Measurements from ENCODE around the gene MCOLN1.

GRCh38 chr19:7475665-7476064 lies 46.8 kb upstream of the MCOLN1 start:
- TF ChIP-seq CTCF (conservative IDR thresholded peaks at IDR 0.05; ENCODE audit: low read depth, low read length) (no peak), EZH2 (IDR thresholded peaks at IDR 0.05; ENCODE audit: borderline replicate concordance, low read depth, low read length, poor library complexity, severe bottlenecking) (no peak)

Data from A673 (cell line).